Measurements from ENCODE around the gene TMEM131L.

TMEM131L gene

DNA sequence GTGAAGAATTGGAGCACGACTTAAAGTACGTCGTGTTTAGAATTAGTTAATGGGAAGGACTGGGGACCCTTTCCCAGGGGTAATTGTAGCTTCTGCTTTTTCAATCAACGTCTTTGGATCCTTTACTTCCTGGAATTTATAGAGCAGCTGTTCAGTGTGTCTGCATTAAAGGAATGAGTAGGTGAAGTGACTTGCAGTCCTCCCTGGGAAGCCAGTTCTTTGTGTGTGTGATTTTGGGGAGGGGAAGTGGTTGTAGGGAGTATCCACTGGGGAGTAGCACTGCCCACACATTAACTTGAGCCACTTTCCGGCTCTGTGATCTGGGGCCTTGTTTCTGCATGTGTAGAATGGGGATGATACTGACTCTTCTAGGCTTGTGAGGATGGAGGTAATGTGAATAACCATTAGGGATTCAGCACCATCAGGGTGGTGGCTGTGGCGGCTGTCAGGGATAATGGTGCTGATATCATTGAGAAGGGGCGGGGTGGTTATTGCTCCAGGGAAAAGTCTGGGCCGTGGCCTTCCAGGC, 54.7 kb downstream of the TMEM131L start:
- DNase-seq (ENCODE audit: low read depth) = no peak
- TF ChIP-seq, protein P1, sequence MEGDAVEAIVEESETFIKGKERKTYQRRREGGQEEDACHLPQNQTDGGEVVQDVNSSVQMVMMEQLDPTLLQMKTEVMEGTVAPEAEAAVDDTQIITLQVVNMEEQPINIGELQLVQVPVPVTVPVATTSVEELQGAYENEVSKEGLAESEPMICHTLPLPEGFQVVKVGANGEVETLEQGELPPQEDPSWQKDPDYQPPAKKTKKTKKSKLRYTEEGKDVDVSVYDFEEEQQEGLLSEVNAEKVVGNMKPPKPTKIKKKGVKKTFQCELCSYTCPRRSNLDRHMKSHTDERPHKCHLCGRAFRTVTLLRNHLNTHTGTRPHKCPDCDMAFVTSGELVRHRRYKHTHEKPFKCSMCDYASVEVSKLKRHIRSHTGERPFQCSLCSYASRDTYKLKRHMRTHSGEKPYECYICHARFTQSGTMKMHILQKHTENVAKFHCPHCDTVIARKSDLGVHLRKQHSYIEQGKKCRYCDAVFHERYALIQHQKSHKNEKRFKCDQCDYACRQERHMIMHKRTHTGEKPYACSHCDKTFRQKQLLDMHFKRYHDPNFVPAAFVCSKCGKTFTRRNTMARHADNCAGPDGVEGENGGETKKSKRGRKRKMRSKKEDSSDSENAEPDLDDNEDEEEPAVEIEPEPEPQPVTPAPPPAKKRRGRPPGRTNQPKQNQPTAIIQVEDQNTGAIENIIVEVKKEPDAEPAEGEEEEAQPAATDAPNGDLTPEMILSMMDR (conservative IDR thresholded peaks at IDR 0.05; ENCODE audit: low read depth, low read length) = no peak
- H3K4me3 ChIP-seq (ENCODE audit: low read depth, low read length) = no peak overlapping the region

DNA sequence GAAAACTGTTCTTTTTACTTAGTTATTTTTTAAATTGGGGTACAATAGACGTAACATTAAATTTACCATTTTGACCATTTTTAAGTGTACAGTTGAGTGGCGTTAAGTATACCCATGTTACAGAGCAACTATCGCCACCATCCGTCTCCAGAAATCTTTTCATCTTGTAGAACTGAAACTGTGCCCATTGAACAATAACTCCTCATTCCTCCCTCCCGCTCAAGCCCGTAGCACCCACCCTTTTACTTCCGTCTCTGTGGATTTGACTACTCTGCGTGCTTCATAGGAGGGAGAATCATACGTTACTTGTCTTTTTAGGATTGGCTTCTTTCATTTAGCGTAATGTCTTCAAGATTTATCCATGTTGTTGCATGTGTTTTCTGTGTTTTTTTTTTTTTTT, 55.3 kb downstream of the TMEM131L start:
- H3K4me3 ChIP-seq (ENCODE audit: low read depth, low read length) = no peak overlapping the region
- TF ChIP-seq, protein P1 (conservative IDR thresholded peaks at IDR 0.05; ENCODE audit: low read depth, low read length) = no peak
- DNase-seq (ENCODE audit: low read depth) = no peak

- DNase-seq (ENCODE audit: low read depth) = no peak
- no peak overlapping the region for H3K4me3 ChIP-seq (ENCODE audit: low read depth, low read length)
- TF ChIP-seq, protein P1 (conservative IDR thresholded peaks at IDR 0.05; ENCODE audit: low read depth, low read length) = no peak
Observed at GRCh38 chr4:153521999-153522801, 56.0 kb downstream of the TMEM131L start.

DNA sequence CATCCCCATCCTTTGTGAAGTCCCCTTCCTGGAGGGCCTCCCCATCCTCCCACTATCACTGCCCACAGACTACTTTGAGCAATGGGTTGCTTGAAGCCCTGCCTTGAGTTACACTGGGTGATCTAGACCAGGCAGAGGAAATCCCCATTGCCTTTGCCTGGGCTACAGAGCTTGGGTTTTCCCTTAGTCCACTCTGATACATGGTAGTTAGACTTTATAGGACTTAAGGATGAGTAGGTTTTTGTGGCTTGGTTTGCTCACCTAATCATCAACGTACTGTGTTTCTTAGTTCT, 56.6 kb downstream of the TMEM131L start:
- TF ChIP-seq, protein P1 (conservative IDR thresholded peaks at IDR 0.05; ENCODE audit: low read depth, low read length) = no peak
- DNase-seq (ENCODE audit: low read depth) = no peak
- H3K4me3 ChIP-seq (ENCODE audit: low read depth, low read length) = no peak overlapping the region

DNA sequence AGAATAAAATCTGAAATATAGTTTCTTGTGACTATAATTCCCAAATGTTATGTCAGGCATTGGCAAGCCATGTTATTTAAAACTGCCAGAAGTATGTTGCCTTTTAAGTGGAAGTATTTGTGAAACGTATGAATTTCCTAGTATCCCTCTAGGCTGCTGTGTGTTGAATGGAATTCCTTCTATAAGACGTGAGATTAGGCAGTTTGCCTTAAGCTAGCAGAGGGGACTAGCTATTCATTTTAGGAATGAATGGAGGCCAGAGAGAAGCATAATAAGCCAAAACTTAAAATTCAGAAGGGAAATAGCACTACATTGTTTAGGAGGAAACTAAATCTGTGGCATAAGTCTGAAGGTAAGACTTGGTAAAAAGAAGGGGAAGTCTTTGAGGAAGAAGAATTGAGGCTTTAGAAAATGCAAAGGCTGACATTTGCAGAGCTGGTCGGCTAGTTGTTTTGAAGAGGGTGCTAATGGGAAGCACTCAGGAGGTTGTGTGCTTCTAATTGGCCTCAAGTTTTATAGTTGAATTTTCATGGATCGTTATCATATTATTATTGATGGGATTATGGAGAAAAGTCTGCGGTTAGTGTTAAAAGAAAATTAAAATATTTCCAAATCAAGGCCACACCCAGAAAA, 57.1 kb downstream of the TMEM131L start:
- no peak for DNase-seq (ENCODE audit: low read depth)

GRCh38 chr4:153523941-153524386, 57.8 kb downstream of the TMEM131L start:
- no peak for DNase-seq (ENCODE audit: low read depth)
- TF ChIP-seq, protein P1 (conservative IDR thresholded peaks at IDR 0.05; ENCODE audit: low read depth, low read length) = no peak
- no peak overlapping the region for H3K4me3 ChIP-seq (ENCODE audit: low read depth, low read length)

More for the DNA sequence above, 57.1 kb downstream of the TMEM131L start:
- TF ChIP-seq, protein P1 (conservative IDR thresholded peaks at IDR 0.05; ENCODE audit: low read depth, low read length) = no peak
- H3K4me3 ChIP-seq (ENCODE audit: low read depth, low read length) = no peak overlapping the region

All from choroid plexus epithelial cell (primary cell).